ENCODE measurements around the gene RBM26. TPM values are rescaled to one million over a fixed set of nuclear protein-coding genes. Genes with fewer than 3 reads are reported as not detected.

The RBM26 gene
- total and polyA plus RNA-seq, 2 donors (not counting 1 experiment from before 2014, with no cell fraction given), result 19.9 to 20.3 TPM

DNA sequence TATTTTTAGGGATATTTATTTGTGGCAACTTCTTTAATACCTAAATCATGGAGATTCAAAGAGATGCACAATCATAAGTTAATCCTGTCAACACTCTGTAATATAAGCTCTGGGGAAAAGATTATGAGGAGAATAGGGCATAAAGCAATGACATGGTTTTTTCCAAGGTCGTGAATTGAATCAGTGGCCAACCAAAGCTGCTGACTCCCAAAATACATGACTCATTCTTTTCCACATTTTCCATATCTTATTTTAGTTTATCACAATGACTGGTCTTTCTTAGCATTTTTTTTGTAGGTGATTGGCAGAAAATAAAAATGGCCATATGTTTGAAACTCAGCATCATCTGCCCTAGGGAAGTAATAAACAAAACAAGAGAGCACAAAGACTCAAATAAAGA lies 28.5 kb upstream of the RBM26 start:
- DNase-seq (ENCODE audit: low read depth in 2 of 2), result peak; percentile 12 to 67
- no peak overlapping the region for H3K4me2 ChIP-seq (ENCODE audit: extremely low read depth, insufficient read depth, low read length)

DNA sequence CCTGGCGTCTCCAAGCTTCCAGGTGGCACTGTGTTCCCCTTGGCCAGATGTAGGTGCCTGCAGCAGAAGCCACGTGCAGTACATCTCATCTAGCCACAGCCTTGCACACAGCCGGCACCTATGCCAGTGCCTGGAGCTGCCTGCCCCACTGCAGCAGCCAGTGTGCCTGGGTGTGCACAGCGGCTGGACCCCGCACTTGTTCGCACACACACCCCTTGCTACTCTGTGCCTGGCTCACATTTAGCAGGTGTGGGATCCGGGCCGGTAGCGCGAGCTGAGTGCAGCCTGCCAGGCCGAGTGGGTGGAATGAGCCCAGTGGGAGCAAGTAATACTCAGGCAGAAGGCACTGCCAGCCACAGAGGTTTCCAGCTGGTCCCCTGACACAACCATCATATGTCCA lies 26.9 kb upstream of the RBM26 start:
- Histone ChIP-seq H3K9me3 (ENCODE audit: control insufficient read depth, insufficient read depth, low read depth, low read length) (no peaks in the 10 kb centered on the region), H3K9ac (ENCODE audit: insufficient read depth, low read length) (no peak overlapping the region), H3K4me3 (replicated peaks in 1 of 4; ENCODE audit: control extremely low read depth in 1 of 4, insufficient read depth in 1 of 4, low read depth in 3 of 4, low read length in 4 of 4) (no peak overlapping the region), H3K27me3 (ENCODE audit: control insufficient read depth, insufficient read depth, low read length) (no peaks in the 10 kb centered on the region), H3K27ac (ENCODE audit: insufficient read depth, low read length) (no peak overlapping the region), H3K79me2 (ENCODE audit: control insufficient read depth, insufficient read depth, low read length) (no peaks in the 10 kb centered on the region), H3K36me3 (ENCODE audit: control insufficient read depth, insufficient read depth, low read length) (no peaks in the 10 kb centered on the region), H3K4me1 (ENCODE audit: control insufficient read depth, extremely low read depth, insufficient read depth, low read length) (no peaks in the 10 kb centered on the region), H3K4me2 (ENCODE audit: extremely low read depth, insufficient read depth, low read length) (no peak overlapping the region), H2AFZ (ENCODE audit: low read length) (no peak overlapping the region), H4K20me1 (ENCODE audit: control insufficient read depth, extremely low read depth, insufficient read depth, low read length) (no peaks in the 10 kb centered on the region)
- no peak for DNase-seq (ENCODE audit: low read depth in 2 of 2)
- no peak for TF ChIP-seq EZH2 (IDR thresholded peaks at IDR 0.05; ENCODE audit: low read length, missing control alignments)
- TF ChIP-seq, protein P1, sequence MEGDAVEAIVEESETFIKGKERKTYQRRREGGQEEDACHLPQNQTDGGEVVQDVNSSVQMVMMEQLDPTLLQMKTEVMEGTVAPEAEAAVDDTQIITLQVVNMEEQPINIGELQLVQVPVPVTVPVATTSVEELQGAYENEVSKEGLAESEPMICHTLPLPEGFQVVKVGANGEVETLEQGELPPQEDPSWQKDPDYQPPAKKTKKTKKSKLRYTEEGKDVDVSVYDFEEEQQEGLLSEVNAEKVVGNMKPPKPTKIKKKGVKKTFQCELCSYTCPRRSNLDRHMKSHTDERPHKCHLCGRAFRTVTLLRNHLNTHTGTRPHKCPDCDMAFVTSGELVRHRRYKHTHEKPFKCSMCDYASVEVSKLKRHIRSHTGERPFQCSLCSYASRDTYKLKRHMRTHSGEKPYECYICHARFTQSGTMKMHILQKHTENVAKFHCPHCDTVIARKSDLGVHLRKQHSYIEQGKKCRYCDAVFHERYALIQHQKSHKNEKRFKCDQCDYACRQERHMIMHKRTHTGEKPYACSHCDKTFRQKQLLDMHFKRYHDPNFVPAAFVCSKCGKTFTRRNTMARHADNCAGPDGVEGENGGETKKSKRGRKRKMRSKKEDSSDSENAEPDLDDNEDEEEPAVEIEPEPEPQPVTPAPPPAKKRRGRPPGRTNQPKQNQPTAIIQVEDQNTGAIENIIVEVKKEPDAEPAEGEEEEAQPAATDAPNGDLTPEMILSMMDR (conservative IDR thresholded peaks at IDR 0.05 in 1 of 2, IDR thresholded peaks at IDR 0.05 in 1 of 2; ENCODE audit: low read depth in 1 of 2, low read length in 2 of 2), result no peak

More for the DNA sequence above, 28.5 kb upstream of the RBM26 start:
- Histone ChIP-seq H3K36me3 (ENCODE audit: control insufficient read depth, insufficient read depth, low read length) (no peaks in the 10 kb centered on the region), H3K4me3 (replicated peaks in 1 of 4; ENCODE audit: control extremely low read depth in 1 of 4, insufficient read depth in 1 of 4, low read depth in 3 of 4, low read length in 4 of 4) (no peak overlapping the region), H3K27ac (ENCODE audit: insufficient read depth, low read length) (no peak overlapping the region), H4K20me1 (ENCODE audit: control insufficient read depth, extremely low read depth, insufficient read depth, low read length) (no peaks in the 10 kb centered on the region), H2AFZ (ENCODE audit: low read length) (no peak overlapping the region), H3K9ac (ENCODE audit: insufficient read depth, low read length) (no peak overlapping the region), H3K79me2 (ENCODE audit: control insufficient read depth, insufficient read depth, low read length) (no peaks in the 10 kb centered on the region), H3K9me3 (ENCODE audit: control insufficient read depth, insufficient read depth, low read depth, low read length) (no peaks in the 10 kb centered on the region), H3K27me3 (ENCODE audit: control insufficient read depth, insufficient read depth, low read length) (no peaks in the 10 kb centered on the region), H3K4me1 (ENCODE audit: control insufficient read depth, extremely low read depth, insufficient read depth, low read length) (no peaks in the 10 kb centered on the region)
- TF ChIP-seq, protein P1 (conservative IDR thresholded peaks at IDR 0.05 in 1 of 2, IDR thresholded peaks at IDR 0.05 in 1 of 2; ENCODE audit: low read depth in 1 of 2, low read length in 2 of 2), result no peak
- no peak for TF ChIP-seq EZH2 (IDR thresholded peaks at IDR 0.05; ENCODE audit: low read length, missing control alignments)

DNA sequence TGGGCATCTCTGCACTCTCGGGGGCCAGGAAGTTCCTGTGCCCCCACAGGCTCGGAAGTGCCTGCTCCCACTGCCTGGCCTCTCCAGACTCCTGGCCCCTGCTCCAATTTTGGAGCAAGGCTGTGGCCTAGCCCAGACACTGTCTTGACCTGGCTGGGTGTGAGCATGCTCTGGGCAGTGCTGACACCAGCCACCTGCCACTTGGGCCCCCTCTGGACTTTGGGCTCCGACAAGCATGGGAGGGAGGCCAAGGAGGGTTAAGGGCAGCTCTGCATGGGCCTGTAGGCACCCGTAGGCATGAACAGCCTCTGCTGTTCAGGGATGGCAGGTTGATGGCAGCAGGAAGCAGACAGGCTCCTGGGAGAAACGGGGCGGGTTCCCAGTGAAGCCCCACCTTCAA lies 26.0 kb upstream of the RBM26 start:
- H3K4me2 ChIP-seq (ENCODE audit: extremely low read depth, insufficient read depth, low read length), result no peak overlapping the region
- no peak overlapping the region for H2AFZ ChIP-seq (ENCODE audit: low read length)
- H3K9ac ChIP-seq (ENCODE audit: insufficient read depth, low read length), result no peak overlapping the region
- DNase-seq (ENCODE audit: low read depth in 2 of 2), result no peak
- H3K4me3 ChIP-seq (replicated peaks in 1 of 4; ENCODE audit: control extremely low read depth in 1 of 4, insufficient read depth in 1 of 4, low read depth in 3 of 4, low read length in 4 of 4), result no peak overlapping the region
- no peaks in the 10 kb centered on the region for H3K36me3 ChIP-seq (ENCODE audit: control insufficient read depth, insufficient read depth, low read length)
- H3K4me1 ChIP-seq (ENCODE audit: control insufficient read depth, extremely low read depth, insufficient read depth, low read length), result no peaks in the 10 kb centered on the region
- no peak overlapping the region for H3K27ac ChIP-seq (ENCODE audit: insufficient read depth, low read length)
- no peaks in the 10 kb centered on the region for H4K20me1 ChIP-seq (ENCODE audit: control insufficient read depth, extremely low read depth, insufficient read depth, low read length)
- no peaks in the 10 kb centered on the region for H3K9me3 ChIP-seq (ENCODE audit: control insufficient read depth, insufficient read depth, low read depth, low read length)
- no peaks in the 10 kb centered on the region for H3K27me3 ChIP-seq (ENCODE audit: control insufficient read depth, insufficient read depth, low read length)
- TF ChIP-seq, protein P1 (conservative IDR thresholded peaks at IDR 0.05 in 1 of 2, IDR thresholded peaks at IDR 0.05 in 1 of 2; ENCODE audit: low read depth in 1 of 2, low read length in 2 of 2), result no peak
- no peak for TF ChIP-seq EZH2 (IDR thresholded peaks at IDR 0.05; ENCODE audit: low read length, missing control alignments)
- no peaks in the 10 kb centered on the region for H3K79me2 ChIP-seq (ENCODE audit: control insufficient read depth, insufficient read depth, low read length)

All from fibroblast of lung (primary cell).